Hematopoietic multipotent progenitor cell treated with erythropoietin and hydrocortisone succinate and interleukin-3 and kit ligand, for 8 days (in vitro differentiated cells): ENCODE results near the gene IL1F10.

ENCODE experiments used
- DNase-seq: peaks from one replicate; pipeline ENCODE4 v3.0.0-alpha.2; 2015

IL1F10 gene

GRCh38 chr2:113067681-113068080, at the start of gene IL1F10:
IL1F10 (plus strand) TSS chr2:113067970; CDS start chr2:113072739, 4,769 bp downstream.
- DNase-seq = no peak

DNA sequence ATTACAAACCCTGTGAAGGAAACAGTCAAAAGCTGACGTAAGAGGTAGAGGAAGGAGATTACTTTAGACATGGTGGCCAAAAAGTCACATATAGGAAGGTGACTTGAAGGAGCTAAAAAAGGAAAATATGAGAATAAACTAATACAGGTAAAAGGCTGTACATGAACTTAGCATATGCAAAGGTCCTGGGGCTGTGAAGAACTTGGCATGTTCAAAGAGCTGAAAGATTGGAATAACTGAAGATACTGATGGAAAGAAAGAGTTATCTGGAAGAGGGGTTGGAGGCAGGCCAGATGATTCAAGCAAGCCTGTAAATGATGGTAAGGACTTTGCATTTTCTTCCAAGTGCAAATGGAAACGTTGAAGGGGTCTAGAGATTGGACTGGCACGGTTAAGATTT, 49.3 kb upstream of the IL1F10 start:
- DNase-seq = no peak

GRCh38 chr2:113021312-113021711, 46.5 kb upstream of the IL1F10 start:
- no peak for DNase-seq

DNA sequence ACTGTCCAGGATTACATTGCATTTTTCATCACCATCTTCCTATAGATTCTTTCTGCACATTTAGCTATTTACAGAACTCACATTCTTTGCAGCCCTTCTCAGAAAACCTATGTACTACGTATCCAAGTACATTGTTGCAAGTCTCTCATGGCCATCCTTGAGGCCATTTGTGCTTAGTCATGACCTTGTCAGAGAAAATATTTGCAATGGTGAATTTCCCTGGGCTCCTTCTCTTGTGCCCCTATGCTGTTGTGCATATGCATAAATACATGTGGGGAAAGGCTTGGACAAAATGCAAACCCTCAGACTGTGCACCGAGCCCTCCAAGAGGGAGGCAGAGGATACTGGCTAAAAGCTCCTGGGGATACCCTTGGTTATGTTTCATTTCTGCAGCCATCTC, 43.0 kb upstream of the IL1F10 start:
- DNase-seq = no peak

GRCh38 chr2:113025737-113026136, 42.0 kb upstream of the IL1F10 start:
- no peak for DNase-seq

DNA sequence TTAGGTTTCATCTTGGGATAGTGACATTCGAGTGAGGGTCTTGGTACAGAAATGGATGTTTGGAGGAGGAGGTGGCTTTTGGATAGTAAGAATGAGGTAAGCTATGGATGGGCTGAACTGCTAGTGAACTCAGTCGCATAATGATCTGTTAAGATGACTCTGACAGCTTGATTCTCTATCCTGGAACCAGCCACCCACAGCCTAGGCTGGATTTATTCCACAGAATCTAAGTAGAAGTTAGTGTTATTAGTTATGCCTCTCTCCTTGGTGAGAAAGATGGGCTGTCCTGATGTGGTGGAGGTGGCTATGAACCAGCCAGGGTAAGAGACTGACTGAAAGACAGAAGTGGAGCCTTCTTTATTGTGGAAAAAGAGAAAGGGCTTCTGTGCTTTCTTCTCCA, 40.1 kb upstream of the IL1F10 start:
- DNase-seq = no peak

- DNase-seq = no peak
Observed at GRCh38 chr2:113028112-113028511, 39.7 kb upstream of the IL1F10 start.

DNA sequence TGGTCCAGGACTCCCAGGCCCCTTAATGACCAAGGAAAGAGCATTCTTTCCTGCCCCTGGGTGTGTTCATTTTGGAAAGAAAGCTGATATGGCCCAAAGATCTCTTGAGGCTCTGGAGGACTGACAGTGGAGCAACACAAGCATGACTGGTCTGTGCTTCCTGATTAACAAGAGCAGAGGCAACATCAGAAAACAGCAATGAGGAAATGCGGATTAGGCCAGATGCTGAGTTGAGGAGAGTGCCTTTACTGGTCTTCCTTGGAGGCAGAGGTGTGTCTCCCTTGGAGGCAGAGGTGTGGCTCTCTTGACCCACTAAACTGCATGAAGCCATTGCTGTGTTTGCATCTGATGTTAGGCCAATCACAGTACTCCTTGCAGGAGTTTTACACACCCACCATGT, 35.0 kb upstream of the IL1F10 start:
- no peak for DNase-seq

GRCh38 chr2:113034016-113034415, 33.8 kb upstream of the IL1F10 start:
- DNase-seq = peak; percentile 12

DNA sequence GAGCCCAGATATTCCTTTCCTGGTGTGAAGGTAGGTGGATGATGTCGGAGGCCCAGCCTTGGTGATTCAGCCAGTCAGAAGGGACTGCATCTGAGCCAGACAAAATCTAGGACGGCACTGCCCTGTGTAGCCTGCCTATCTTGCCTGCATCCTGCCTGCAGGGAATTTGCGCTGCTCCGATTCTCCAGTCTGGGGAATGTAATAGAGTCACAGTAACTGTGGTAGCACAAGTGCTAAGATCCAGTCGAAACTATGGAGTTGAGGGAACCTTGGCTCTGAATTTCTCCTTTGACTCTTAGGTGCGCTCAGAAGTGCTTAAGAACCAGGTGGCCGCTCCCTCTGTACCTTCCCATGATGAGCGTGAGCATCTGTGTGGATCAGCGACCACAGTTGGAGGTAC, 31.0 kb upstream of the IL1F10 start:
- no peak for DNase-seq

- no peak for DNase-seq
Observed at GRCh38 chr2:113038291-113038690, 29.5 kb upstream of the IL1F10 start.

GRCh38 chr2:113039158-113039557, 28.6 kb upstream of the IL1F10 start:
- no peak for DNase-seq

GRCh38 chr2:113039719-113040118, 28.1 kb upstream of the IL1F10 start:
- DNase-seq = no peak

DNA sequence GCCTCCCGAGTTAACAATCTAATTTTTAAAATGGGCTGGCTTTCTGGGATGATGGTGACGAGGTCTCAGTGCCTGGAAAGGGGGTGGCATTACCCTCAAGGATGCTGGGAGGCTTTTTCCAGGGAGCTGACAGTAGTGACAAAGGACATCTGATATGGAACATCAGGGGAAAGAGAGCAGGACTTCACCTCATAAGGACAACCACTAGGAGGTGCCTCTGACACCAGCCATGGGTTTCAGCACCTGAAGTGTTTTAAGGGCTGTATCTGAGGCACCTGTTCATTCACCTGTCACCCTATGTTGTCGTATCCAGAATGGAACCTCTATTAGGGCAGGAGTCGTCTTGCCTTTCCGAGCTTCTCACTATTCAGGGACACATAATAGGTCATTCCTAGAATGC, 25.9 kb upstream of the IL1F10 start:
- DNase-seq = no peak

GRCh38 chr2:113046465-113046864, 21.3 kb upstream of the IL1F10 start:
- no peak for DNase-seq

DNA sequence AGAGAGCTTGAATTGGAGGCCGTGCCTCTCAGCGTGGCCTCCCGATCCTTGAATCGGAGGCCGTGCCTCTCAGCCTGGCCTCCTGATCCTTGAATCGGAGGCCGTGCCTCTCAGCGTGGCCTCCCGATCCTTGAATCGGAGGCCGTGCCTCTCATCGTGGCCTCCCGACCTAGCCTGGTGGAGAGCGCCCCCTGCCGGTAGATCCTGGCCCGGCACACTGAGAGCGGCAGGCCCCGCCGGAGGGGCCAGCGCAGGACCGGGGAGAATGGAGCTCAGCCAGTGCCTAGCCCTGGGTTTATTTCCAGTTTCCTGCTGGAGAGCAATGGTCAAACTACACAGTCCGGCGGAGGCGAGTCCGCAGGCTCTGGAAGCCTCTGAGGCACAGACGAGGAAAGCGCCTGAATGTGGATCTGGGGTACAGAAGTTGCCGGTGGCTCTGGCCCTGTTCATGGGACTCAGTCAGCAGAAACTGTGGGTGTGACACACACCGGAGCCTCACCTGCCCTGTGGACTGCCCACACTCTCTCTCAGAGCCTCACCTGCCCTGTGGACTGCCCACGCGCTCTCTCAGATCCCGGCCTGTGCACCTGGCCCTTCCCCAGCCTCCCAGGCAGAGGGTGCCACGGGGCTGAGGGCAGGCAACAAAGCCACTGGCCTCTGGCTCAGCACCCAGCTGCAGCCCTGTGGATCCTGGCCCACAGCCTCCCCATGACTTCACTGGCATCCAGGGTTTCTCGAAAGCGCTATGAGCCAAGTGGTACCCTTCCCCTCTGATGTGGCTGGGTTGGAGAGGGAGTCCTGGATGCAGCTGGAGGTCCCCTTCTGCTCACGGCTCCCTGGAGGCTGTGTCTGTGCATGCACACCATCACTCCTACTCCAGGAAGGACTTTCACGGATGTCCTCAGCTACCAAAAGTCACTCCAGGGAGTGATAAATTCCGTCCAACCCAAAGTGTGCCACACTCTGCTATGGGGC, 16.6 kb upstream of the IL1F10 start:
- no peak for DNase-seq

DNA sequence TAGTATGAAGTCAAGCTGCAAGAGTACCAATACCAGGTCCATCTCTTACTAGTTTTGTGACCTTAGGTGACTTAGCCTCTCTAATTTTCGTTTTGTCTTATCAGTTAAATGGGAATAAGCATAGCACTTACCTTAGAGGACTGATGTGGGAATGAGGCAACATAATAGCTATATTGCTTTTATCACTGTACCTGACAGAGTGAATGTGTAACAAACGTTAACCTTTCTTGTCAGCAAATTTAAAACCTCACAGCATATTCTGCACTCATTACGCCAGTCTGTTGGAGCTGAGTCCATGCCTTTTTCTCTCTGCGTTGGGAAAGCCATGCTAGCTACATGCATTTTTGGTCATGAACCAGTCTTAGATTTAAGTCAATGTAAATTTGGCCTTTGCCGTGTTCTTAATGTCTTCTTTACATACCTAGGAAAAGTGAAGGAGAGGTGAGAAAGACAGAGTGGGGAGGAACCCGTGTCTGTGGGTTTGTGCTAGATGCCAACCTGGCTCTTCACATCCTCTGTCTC, 15.3 kb upstream of the IL1F10 start, which contains the start of gene IL36B:
TSS of gene IL36B (minus strand) at position 472 of the 522 bp plus-strand sequence.
- no peak for DNase-seq

DNA sequence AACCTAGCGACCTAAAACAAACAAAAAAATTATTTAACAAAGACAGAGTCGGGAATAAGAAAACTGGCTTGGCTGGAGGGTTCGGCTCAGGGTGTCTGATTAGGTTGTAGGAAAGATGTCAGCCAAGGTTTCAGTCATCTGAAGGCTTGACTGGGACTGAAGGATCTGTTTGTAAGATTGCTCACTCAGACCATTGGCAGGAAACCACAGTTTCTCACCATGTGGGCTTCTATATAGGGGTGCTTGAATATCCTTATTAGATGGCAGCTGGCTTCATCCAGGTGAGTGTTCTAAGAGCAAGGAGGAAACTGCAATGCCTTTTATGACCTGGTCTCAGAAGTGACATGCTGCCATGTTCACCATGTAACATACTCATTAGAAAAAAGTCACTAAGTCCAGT, 14.1 kb upstream of the IL1F10 start:
- DNase-seq = no peak

GRCh38 chr2:113054066-113054465, 13.7 kb upstream of the IL1F10 start:
- DNase-seq = no peak

- DNase-seq = no peak
Observed at GRCh38 chr2:113056521-113056920, 11.2 kb upstream of the IL1F10 start.

DNA sequence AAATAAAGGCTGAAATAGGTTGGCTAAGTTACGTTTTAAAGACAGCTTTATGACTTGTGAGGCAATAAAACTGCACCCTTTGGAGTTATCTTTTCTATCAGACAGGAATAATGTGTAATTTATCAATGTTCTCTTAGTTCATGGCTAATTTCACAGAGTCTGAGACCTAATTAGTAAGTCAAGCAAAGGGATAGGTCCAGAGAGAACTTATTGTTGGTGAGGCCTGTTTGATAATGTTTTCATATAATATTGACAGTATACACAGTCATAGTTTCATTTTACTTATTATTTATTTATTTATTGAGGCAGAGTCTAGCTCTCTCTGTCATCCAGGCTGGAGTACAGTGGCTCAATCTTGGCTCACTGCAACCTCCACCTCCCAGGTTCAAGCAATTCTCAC, 10.7 kb upstream of the IL1F10 start:
- no peak for DNase-seq

- no peak for DNase-seq
Observed at GRCh38 chr2:113058411-113058994, 9.3 kb upstream of the IL1F10 start.

- DNase-seq = no peak
Observed at GRCh38 chr2:113058998-113059960, 8.5 kb upstream of the IL1F10 start, which contains the start of gene IL36RN. IL36RN (plus strand) TSS chr2:113059198; CDS start chr2:113059439, 241 bp downstream.
